COLO668 (cell line): ENCODE results near the gene LIPE.
A peak's percentile ranks its signal among the peaks of the same experiment; 100 is the strongest.

ENCODE experiments used
- DNase-seq: peaks from one replicate; lab custom pipeline; 2025; ENCODE audit not compliant: unreplicated experiment; lab: John Stamatoyannopoulos, UW

LIPE gene

GRCh38 chr19:42420055-42420544 lies 7.1 kb downstream of the LIPE start:
- DNase-seq, result peak; percentile 57

DNA sequence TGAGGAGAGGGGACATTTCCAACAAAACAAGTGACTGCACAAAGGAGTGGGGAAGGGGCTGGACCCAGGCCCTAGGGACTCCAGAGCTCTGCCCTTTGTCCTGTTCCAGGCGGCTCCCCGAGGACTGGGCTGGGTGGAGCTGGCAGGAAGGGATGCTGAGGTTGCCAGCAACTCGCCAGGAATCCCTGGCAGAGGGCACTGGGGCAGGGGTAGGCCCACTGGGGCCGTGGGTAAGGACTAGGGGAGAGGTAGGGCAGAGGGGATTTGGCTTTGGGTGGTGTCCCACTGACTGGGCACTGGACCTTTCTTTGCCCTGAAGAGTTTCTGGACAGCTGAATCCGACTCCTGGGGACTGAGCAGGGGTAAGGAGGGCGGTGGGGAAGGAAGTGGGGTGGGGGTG lies 7.9 kb downstream of the LIPE start:
- DNase-seq, result no peak

- no peak for DNase-seq
Observed at GRCh38 chr19:42412661-42413076, 14.5 kb downstream of the LIPE start.

DNA sequence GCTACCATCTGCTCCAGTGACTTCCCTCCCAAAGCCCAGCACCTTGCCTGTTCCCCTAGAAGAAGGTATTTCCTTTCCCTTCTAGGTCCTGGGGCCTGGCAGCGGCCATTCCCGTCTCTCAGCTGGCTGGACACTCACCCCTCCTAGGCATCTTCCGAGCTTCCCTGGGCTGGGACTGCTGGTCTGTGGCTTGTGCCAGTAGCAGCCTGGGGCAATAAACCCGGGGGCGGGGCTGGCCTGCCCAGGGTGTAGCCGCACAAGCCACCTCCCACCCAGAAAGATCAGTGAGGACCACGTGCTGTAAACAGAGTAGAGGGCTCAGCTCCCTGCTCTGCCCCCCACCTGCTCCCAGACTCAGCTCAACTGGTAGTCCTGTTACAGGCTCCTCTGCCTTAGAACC lies 15.0 kb downstream of the LIPE start:
- DNase-seq, result peak; percentile 3

- no peak for DNase-seq
Observed at GRCh38 chr19:42411581-42412178, 15.5 kb downstream of the LIPE start.

- DNase-seq, result no peak
Observed at GRCh38 chr19:42410371-42410770, 16.8 kb downstream of the LIPE start.

GRCh38 chr19:42409477-42409876 lies 17.7 kb downstream of the LIPE start:
- DNase-seq, result no peak

DNA sequence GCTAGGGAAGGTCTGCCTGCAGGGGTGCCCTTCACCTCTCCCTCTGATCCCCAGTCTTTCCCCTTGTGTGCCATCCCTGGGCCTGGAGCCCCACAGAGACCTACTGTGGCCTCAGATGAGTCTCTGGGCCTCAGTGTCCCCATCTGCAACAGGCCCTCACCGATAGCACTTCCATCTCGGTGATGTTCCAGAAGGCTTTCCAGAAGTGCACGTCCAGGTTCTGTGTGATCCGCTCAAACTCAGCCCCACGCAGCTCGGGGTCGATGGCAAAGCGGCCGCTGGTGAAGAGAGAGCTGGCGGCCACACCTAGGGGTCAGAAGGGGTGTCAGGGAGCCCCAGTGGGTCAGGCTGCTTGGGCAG lies 19.4 kb downstream of the LIPE start:
- DNase-seq, result no peak

DNA sequence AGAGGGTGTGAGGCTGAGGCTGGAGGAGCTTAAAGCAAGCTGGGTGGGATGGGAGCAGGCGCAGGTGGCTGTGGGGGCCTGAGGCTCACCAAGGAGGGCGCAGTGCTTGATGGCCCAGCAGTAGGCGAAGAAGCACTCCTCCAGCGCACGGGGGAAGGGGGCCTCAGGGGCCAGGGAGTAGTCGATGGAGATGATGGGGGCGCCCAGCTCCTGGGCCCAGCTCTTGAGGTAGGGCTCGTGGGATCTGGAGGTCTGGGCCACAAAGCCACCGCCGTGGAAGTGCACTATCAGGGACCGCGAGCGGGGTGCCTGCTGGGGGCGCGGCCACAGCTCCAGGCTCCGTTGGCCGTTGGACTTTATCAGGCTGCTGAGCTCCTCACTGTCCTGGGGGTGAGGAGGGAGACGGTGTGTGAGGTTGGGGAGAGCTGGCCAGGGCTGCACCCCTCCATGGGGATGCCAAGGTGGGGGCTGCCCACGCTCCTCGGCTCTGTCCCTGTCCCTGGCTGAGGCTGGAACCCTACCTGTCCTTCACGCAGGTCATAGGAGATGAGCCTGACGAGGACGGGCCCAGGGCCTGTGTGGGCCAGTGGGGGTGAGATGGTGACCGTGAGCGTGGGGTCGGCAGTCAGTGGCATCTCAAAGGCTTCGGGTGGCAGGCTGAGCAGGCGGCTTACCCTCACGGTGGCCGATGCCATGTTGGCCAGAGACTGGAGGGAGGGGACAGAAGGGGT lies 19.9 kb downstream of the LIPE start:
- DNase-seq, result no peak

DNA sequence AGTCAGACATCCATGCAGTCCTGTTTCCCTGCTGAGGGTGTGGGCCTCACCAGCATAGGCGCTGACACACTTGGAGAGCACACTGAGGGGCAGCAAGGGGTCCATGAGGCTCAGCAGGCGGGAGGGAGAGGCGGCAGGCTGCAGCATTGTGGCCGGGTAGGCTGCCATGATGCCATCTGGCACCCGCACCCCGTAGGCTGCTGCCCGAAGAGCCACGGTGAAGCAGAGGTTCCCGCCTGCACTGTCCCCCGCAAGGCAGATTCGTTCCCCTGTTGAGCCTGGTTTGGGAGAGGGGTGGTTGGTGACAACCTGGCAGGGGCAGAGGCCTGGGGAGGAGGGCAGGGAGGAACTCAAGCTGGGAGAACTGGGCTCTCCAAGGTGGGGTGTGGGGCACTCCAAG lies 21.1 kb downstream of the LIPE start:
- DNase-seq, result no peak

DNA sequence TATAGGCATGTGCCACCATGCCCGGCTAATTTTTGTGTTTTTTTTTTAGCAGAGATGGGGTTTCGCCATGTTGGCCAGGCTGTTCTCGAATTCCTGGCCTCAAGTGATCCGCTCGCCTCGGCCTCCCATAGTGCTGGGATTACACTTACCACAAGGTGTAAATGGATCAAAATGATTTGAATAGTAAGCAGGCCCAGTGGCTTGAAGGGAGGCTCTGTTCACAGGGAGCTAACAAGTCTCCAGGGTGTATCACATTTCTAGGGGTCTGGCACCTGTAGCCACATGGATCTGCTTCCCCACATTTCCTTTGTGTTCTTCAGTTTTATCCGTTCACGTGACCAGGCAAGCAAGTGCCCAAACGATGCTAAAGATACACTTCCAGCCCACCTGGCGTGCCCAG lies 23.6 kb downstream of the LIPE start:
- no peak for DNase-seq

- no peak for DNase-seq
Observed at GRCh38 chr19:42402376-42403116, 24.6 kb downstream of the LIPE start.

DNA sequence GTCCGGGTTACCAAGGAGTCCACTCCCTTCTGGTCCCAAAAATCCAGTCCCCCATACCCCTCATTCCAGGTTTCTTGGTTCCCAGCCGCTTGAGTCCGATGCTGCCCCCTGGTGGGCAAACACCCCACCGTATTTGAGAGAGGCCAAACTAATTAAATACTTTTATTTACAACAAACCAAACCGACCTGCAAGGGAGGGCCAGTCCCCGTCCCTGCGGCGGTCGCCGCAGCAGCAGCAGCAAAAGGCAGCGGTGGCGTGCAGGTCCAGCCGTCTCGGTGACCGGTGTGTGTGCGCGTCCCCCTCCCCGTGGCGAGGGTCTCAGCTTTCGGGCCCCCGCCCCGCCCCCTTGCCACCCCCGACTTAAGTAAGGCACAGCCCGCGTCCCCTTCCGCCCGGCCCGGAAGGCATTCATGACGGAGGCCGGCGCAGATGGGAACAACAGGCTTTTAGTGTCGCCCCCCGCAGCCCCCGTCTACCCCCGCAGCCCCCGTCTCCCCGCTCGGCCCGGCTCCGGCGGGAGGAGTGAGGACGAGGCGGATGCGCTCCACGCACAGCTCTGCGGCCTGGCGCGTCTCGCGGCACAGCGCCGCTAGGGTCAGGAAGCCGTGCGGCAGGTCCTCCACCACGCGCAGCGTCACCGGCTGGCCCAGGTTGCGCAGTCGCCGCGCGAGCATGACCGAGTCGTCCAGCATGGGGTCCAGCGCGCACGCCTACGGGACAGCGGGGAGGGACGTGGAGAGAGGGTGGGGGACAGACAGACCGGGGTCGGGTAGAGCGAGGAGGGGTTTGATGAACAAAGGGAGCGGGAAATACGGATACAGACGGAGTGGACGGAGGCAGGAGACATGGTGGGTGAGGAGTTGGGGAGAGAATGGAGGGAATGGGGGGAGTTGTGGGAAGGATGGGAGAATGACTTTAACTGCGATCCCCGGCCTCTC lies 25.6 kb downstream of the LIPE start:
- peak; percentile 74 for DNase-seq

DNA sequence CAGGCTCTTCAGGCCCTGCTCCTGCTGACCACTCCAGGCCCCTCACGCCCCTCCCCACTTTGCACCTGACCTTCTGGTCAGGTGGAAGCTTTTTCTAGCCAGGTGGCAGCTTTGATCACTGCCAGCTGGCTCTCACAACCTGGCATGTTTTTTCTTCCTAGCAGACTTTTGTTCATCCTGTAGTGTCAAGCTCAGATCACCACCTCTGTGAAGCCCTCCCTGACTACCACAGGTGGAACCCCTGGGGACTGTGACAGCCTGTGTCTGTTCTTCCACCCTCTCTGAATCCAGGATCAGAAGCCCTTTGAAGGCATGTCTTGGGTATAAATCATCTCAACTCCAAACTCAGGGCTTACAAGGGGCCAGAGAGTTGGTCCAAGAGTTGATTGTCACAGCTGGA lies 26.8 kb downstream of the LIPE start:
- no peak for DNase-seq

- DNase-seq, result peak; percentile 24
Observed at GRCh38 chr19:42397263-42398166, 29.7 kb downstream of the LIPE start.

DNA sequence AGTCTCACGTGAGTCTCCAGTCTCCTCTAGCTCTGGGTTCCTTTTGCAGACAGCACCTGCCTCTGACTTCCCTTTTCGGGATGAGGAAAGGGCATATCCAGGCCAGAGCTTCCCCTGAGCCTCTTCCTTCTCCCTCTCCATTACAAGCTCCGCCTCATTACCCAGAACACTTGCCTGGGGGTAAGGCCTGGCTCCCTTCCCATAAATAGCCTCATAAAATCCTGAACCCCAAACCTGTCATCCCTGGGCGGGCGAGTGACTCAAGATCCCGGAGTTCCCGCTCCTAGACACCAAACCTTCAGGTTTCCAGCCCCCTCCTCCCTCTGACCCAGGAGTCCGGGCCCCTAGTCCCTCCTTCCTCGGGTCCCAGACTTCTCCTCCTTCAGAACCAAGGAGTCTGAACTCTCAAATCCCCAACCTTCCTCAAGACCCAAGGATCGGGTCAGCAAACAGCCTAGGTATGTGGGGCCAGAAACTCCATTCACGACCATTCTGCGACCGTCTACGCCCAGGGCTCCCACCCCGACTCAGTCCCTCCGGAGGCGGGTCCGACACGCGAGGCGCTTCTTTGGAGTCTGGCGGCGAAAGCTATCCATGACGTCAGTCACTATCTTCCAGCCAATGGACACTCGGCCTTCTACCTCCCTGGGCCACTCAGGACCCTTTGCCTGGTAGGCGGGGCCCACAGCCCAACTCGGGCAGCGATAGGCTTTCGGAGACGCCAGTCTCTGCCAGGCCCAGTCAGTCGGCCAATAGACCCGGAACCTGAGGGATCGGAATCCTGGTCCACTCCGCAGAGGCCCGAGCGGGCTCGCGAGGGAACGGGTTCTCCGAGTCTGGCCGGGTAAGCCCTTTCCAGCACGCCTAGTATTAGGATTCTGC lies 30.6 kb downstream of the LIPE start:
- peak; percentile 97 for DNase-seq

GRCh38 chr19:42394751-42395150 lies 32.4 kb downstream of the LIPE start:
- DNase-seq, result no peak

DNA sequence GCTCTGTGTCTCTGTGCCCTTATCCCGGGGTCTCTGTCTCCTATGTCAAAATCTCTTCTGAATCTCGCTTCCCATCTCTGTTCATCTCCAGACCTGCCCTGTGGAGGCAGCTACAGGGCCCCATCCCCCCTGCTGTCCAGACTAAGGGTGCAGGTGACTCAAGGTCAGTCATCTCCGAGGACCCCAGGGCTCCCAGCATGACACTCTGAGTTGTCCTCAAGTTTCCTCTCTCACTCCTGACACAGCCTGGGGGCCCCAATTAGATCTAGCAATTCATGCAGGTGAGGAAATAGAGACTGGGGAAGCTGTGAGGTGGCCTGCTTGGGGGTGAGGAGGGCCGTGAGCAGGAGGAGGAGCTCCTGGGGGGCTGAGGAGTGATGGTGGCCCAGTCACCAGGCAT lies 35.0 kb downstream of the LIPE start:
- no peak for DNase-seq

GRCh38 chr19:42389899-42390298 lies 37.3 kb downstream of the LIPE start, which contains the start of gene CNFN:
Gene CNFN (minus strand): TSS chr19:42390297. CDS start chr19:42389037, 1,260 bp downstream.
- DNase-seq, result no peak
